GM19099 (cell line): ENCODE results near the gene MAPK9.

Experiments
- POLR2A ChIP-seq: IDR thresholded peaks from 3 replicates; pipeline ENCODE4 v1.6.1; 2011; ENCODE audit warnings: low read depth; ENCODE audit not compliant: insufficient read length; ENCODE audit errors: extremely low read depth

Gene MAPK9

DNA sequence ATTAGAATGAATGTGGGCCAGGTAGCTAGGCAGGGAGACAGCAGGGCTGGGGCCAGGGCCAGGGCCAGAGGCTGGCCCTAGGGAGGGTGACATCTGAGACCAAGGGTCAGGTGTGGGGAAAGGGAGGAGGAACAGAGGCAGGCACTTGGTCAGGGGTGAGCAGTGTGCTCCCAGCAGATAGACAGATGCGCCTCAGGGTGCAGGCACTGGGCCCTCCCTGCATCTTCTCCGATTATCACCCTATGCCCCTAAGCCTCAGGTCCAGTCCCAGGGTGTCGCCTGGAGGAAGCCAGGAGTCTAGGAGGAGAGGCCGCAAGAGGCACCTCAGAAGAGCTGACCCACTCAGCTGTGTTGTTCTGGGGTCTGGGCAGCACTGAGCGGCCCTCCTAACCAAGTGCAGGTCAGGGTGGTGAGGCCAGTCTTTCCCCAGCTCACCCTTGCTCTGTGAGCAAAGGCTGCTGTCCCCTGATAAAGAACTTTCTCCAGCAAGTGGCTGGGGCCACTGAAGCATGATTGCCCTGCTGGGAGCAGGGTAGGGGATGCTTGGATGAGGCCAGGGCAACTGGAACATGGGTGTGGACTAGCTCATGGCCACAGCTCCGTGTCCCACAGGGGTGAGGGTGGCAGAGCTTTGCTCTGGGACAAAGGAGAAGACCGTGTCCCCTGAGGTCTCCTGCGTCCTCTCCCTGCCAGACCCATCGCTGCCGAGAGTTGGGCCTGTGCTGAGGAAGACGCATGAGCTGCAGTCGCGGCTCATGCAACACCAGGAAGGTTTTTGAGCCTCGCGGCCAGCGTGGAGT lies 80.7 kb downstream of the MAPK9 start:
- TF ChIP-seq POLR2A = no peak

DNA sequence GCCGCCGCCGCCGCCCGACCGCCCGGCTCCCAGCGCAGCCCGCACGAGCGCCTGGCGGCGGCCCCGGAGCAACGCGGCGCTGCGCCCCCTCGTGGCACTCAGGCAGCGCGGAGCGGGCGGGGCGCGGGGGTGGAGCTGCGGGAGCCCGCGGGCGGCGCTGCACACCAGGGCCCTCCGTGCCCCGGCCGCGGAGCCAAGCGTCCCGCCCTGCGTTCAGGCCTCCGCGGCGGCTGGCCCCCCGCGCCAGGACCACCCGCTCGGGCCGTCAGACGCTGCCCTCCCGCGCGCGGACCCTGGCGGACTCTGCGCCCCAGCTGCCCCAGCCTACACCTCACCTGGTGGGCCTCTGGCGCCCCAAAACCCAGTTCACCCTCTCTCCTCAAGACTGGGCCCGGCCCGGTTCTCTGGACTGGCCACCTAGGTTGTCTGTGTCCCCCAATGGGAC lies 82.7 kb downstream of the MAPK9 start, which contains the start of gene RASGEF1C:
RASGEF1C (minus strand) TSS at position 75 of the 445 bp plus-strand sequence. CDS start 71,159 bp downstream, outside the sequence.
- TF ChIP-seq POLR2A = no peak

- no peak for TF ChIP-seq POLR2A
These were observed 83.3 kb downstream of the MAPK9 start for GRCh38 chr5:180208435-180209081.

DNA sequence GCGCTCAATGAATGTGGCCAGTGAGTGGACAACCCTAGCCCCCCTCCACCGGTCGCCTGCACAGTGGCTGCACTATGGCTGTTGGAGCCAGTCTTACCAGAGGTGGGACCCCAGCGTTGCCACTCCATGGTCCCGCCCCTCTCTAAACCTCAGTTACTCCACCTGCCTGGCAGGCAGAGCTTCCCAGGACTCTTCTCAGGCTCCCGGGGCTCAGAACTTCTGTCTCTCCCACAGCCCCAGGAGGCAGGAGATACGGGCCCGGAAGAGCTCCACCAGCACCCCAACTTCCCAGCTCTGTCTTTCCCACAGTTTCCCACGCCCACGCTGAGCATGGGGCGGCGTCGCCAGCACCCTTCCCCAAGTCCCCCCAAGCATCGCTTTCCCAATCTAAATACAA lies 83.8 kb downstream of the MAPK9 start:
- TF ChIP-seq POLR2A = no peak

- no peak for TF ChIP-seq POLR2A
These were observed 84.3 kb downstream of the MAPK9 start for GRCh38 chr5:180207593-180207992.

DNA sequence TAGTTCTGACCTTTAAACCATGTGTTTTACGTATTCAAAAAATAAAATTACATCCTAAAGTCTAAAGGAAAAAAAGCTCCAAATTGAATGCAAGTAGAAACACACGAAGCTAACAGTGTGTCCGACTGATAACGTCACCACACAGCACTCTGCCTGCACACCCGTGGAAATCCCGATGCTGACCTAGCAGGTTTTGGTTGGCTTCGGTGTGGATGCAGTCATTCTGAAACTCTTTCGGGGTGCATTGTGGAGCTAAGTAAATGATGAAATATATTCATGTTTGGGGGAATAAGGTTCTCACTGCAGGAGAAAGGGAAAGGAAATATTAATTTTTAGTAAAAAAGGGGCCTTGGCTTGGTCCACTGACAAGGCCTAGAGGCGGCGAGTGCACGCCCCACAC lies 84.9 kb downstream of the MAPK9 start:
- no peak for TF ChIP-seq POLR2A

DNA sequence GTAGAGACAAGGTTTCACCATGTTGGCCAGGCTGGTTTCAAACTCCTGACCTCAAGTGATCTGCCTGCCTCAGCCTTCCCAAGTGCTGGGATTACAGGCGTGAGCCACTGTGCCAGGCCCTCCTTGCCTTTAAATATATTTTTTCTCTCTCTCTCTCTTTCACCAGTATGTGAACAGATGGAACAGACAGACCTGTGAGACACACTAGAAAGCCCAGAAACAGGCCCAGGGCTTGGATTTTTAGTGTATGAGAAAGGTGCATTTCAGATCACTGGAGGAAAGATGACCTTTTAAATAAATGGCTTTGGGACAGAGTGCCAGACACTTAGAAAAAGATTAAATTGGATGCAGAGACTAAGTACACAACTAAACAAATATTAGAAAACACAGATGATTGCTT lies 86.0 kb downstream of the MAPK9 start:
- no peak for TF ChIP-seq POLR2A

DNA sequence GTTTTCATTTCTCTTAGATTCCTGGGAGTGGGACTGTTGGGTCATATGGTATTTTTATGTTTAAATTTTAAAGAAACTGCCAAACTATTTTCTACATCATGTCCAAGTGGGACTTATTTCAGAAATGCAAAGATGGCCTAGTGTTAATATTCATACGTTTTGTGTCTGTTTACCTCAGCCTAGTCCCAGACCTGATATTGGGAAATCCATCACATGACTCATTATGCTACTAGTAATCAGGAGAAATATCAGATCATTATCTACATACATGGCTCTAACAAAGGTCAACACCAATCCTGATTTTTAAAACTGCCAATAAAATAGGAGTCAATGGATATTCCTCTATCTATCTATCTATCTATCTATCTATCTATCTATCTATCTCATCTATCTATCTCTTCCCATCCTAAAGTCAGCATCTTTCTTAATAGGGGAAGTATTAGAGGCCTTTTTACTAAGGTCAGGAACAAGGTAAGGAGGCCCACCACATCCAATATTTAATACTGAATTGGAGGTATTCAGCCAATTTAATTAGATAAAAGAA lies 87.5 kb downstream of the MAPK9 start:
- no peak for TF ChIP-seq POLR2A

DNA sequence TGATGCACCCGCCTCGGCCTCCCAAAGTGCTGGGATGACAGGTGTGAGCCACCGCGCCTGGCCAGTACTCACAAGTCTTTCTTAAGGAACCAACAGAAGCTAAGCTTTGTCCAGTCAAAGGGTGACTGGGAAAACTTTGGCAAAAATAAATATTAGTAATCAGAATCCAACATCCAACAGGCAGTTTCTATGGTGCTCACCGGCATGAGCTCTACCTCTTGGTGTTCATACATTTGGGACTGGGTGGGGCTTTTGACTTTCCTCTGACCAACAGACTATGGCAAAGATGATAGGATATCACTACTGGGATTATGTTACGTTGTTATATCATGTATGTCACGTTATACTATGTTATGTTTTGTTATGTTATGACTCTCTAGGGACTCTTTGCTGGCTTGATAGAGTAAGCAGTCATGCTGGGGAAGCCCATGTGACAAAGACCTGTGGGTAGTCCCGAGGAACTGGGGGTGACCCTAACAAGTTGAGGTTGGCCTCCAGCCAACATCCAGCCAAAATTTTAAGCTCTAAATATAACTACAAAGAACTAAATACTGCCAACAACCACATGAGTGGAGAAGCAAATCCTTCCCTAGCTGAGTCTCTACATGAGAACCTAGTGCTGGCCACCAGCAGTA lies 88.8 kb downstream of the MAPK9 start:
- TF ChIP-seq POLR2A = no peak

DNA sequence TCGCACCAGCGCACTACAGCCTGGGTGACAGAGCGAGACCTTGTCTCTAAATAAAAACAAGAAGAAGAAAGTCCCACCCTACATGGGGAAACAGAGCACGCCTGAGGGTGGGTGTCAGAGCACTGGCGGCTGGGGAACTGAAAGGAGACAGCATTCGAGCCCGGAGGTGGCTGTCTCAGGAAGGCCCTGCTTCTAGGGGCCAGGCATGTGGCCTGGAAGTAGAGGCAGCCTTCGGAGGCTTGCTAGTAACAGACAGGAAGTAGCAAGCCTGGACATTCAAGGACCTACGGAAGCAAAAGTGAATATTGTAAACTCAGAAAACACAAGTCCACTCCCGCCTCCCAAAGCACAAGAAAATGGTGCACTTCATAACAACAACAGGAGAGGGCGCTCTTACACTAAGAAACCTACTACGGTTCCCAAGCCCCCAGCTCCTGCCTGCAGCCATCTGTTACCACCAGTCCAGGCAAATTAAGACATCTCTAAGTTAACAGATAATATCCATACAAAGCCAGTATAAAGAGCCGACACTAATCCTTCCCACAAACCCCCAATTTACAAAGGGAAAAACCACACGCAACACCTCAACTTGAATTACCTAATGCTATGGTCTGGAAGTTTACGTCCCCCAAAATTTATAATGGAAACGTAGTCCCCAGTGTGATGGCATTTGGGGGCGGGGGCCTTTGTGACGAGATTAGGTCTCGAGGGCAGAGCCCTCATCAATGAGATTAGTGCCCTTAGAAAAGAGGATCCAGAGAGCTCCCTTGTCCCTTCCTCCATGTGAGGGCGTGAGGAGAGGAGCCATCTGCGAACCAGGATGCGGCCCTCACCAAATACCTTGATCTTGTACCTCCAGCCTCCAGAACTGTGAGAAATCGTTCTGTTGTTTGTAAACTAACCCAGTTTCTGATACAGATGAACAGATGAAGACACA lies 90.6 kb downstream of the MAPK9 start:
- no peak for TF ChIP-seq POLR2A

DNA sequence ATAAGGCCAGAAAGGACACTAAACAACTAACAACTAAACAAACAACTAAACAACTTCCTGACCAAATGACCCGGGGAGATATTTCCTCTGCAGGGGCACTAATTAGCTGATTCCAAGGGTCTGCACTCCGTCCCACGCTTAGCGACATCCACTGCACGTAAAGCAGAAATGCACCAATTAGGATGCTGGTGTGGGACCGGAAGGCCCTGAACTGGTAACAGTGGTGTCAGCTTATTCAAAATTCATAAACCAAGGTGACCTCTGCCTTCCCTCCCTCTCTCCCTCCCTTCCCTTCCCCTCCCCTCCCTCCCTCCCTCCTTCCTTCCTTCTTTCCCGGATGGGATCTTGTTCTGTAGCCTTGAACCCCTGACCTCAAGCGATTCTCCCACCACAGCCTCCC lies 92.5 kb downstream of the MAPK9 start:
- no peak for TF ChIP-seq POLR2A

GRCh38 chr5:180198208-180198607 lies 93.7 kb downstream of the MAPK9 start:
- TF ChIP-seq POLR2A = no peak

DNA sequence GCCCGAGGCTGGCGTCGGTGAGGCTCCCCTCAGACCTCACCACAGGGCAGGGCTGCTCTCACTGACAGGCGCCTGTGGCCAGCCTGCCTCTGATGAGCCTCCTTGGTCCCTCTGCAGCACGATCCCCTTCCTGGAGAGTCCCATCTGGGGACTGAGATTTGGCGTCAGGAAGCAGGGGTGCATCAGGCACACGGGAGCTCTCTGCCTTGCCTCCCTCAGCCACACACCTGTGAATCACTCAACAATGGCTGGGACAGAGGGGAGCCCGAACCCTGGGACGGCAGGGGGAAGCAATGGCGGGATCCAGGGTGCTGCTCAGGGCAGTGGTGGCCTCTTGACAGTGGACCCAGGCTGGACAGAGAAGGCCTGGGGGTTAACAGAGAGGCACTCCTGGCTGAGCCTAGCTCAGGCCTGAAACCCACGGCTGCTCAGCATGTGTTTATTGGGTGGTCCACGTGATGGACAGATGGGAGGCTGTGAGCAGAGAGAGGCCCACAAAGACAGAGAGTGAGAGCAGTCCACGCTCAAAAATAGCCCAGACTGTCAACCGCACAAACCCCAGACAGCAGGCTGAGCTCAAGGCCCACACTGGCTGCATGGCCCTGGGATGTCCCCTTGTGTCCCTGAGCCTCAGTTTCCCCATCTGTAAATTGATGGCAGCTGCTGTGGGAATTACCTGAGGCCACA lies 94.7 kb downstream of the MAPK9 start:
- no peak for TF ChIP-seq POLR2A
